Stimulated activated CD8-positive, alpha-beta memory T cell treated with anti-CD3 and anti-CD28 coated beads, Interleukin-15, amount 100 ng/mL, for 4 hours (primary cell): Measurements from ENCODE around the gene TELO2.

Experiments
- DNase-seq, 2 donors: peaks; one replicate each; pipeline ENCODE4 v3.0.0-alpha.2; 2020; ENCODE audit warnings: low read depth in 2 of 2

TELO2 gene

GRCh38 chr16:1536601-1537000 is 43.4 kb downstream of the TELO2 start:
- DNase-seq, result no peak

- DNase-seq, result no peak
These were observed 44.0 kb downstream of the TELO2 start for GRCh38 chr16:1537138-1537577.

GRCh38 chr16:1537763-1538289 is 44.7 kb downstream of the TELO2 start:
- no peak for DNase-seq

- no peak for DNase-seq
These were observed 45.8 kb downstream of the TELO2 start for GRCh38 chr16:1538804-1539520.

- DNase-seq, result no peak
These were observed 46.8 kb downstream of the TELO2 start for GRCh38 chr16:1539720-1540555.

GRCh38 chr16:1540556-1540855 is 47.3 kb downstream of the TELO2 start:
- DNase-seq, result no peak

- DNase-seq, result no peak
These were observed 48.4 kb downstream of the TELO2 start for GRCh38 chr16:1541293-1542165.

GRCh38 chr16:1542166-1542500 is 49.0 kb downstream of the TELO2 start:
- DNase-seq, result no peak

- no peak for DNase-seq
These were observed 49.4 kb downstream of the TELO2 start for GRCh38 chr16:1542533-1542932.

- DNase-seq, result peak; percentile 25 to 42
These were observed 50.1 kb downstream of the TELO2 start for GRCh38 chr16:1543085-1543896.

GRCh38 chr16:1545044-1546040 is 52.2 kb downstream of the TELO2 start:
- no peak for DNase-seq

- DNase-seq, result no peak
These were observed 53.3 kb downstream of the TELO2 start for GRCh38 chr16:1546430-1546829.

GRCh38 chr16:1548233-1548632 is 55.1 kb downstream of the TELO2 start:
- DNase-seq, result no peak

- no peak for DNase-seq
These were observed 55.6 kb downstream of the TELO2 start for GRCh38 chr16:1548727-1549126.

- no peak for DNase-seq
These were observed 56.9 kb downstream of the TELO2 start for GRCh38 chr16:1550069-1550468.

- DNase-seq, result no peak
These were observed 57.5 kb downstream of the TELO2 start for GRCh38 chr16:1550696-1551095.

- no peak for DNase-seq
These were observed 58.0 kb downstream of the TELO2 start for GRCh38 chr16:1551166-1551565.

- no peak for DNase-seq
These were observed 59.0 kb downstream of the TELO2 start for GRCh38 chr16:1552129-1552528.

GRCh38 chr16:1553946-1554825 is 61.0 kb downstream of the TELO2 start:
- no peak for DNase-seq
